K562 (cell line): Measurements from ENCODE around the gene PRSS53. TPM values are rescaled to one million over a fixed set of nuclear protein-coding genes. Genes with fewer than 3 reads are reported as not detected.

Source experiments
- ATAC-seq: fragments of 200-7000 bp; cut with Tn5 transposase; 3 replicates; pipeline ENCODE4 v1.9.1; 2020; ENCODE audit warnings: moderate library complexity
- BruUV-seq: library from RNA; stranded (reverse); fragments of 400-500 nt; replicated peaks from 2 replicates; lab custom pipeline; 2021; lab: Mats Ljungman, UMichigan
- CTCF ChIA-PET: fragments of 300-600 bp; formaldehyde crosslinking; extraction: SDS; loops from one replicate; lab custom pipeline; 2021; ENCODE audit warnings: low intra/inter-chr PET ratio; lab: Yijun Ruan, JAX
- POLR2A ChIA-PET: fragments of 300-600, 350-650 bp; sonication (Branson Sonifier 250); formaldehyde crosslinking; extraction: SDS; loops from one replicate; lab custom pipeline; 2021; ENCODE audit warnings: antibody characterized with exemption, inconsistent platforms; lab: Yijun Ruan, JAX
- DNase-seq, 4 experiments: peaks; one replicate each; pipeline versions ENCODE4 v3.0.0 to v3.0.0-alpha.2; 2011 to 2018; ENCODE audit warnings: low spot score in 3 of 4, mixed read lengths in 3 of 4; ENCODE audit errors: extremely low read depth in 1 of 4
- FAIRE-seq: peaks from 2 replicates; lab custom pipeline; 2011; peaks lifted over from hg19 to GRCh38; lab: Jason Lieb, UNC
- H2AFZ ChIP-seq: 2 replicates; pipeline ENCODE4 v1.6.0; 2011; ENCODE audit warnings: low read depth, low read length, control low read depth, inconsistent platforms
- H3K27ac ChIP-seq: fragments of 200-600 bp; 3 replicates; pipeline ENCODE4 v1.8.0; 2011; ENCODE audit warnings: low read depth, mild to moderate bottlenecking, control low read depth, inconsistent platforms, low read length, moderate library complexity, mixed read lengths; ENCODE audit errors: extremely low read depth
- H3K27me3 ChIP-seq, 2 experiments: fragments of 300-600 bp in 1 of 2; 2 replicates in 1 of 2; 3 replicates in 1 of 2; pipeline versions ENCODE4 v1.6.0 to v1.8.0; 2011; ENCODE audit warnings: inconsistent platforms in 2 of 2, low read length in 2 of 2, mild to moderate bottlenecking in 1 of 2, mixed read lengths in 1 of 2, moderate library complexity in 1 of 2; ENCODE audit not compliant: control insufficient read depth in 2 of 2, insufficient read depth in 2 of 2
- H3K36me3 ChIP-seq: fragments of 300-600 bp; 3 replicates; pipeline ENCODE4 v1.8.0; 2011; ENCODE audit warnings: mild to moderate bottlenecking, low read length, inconsistent platforms; ENCODE audit not compliant: control insufficient read depth, insufficient read depth
- H3K4me1 ChIP-seq, 2 experiments: fragments of 200-600 bp in 1 of 2; replicated peaks in 1 of 2; 2 replicates in 1 of 2; 3 replicates in 1 of 2; pipeline versions ENCODE4 v1.5.1 to v1.8.0; 2011; ENCODE audit warnings: inconsistent platforms in 2 of 2, low read length in 2 of 2, mild to moderate bottlenecking in 1 of 2, mixed read lengths in 1 of 2, moderate library complexity in 1 of 2; ENCODE audit not compliant: control insufficient read depth in 2 of 2, insufficient read depth in 2 of 2
- H3K4me2 ChIP-seq: 2 replicates; pipeline ENCODE4 v1.6.1; 2011; ENCODE audit warnings: low read length, control low read depth, inconsistent platforms, mixed read lengths; ENCODE audit not compliant: insufficient read depth
- H3K4me3 ChIP-seq: fragments of 200-600 bp; sonication (generic), shearing (Covaris generic); 2 replicates; pipeline ENCODE4 v1.5.1; 2016; ENCODE audit warnings: control low read depth, inconsistent platforms
- H3K79me2 ChIP-seq: fragments of 200-600 bp; 3 replicates; pipeline ENCODE4 v1.8.0; 2011; ENCODE audit warnings: low read length, inconsistent platforms; ENCODE audit not compliant: control insufficient read depth, insufficient read depth
- H3K9ac ChIP-seq, 2 experiments: 2 replicates each; pipeline versions ENCODE4 v1.6.0 to v1.6.1; 2011; ENCODE audit warnings: low read depth in 2 of 2, low read length in 2 of 2, control low read depth in 1 of 2, inconsistent platforms in 1 of 2, mild to moderate bottlenecking in 1 of 2, mixed read lengths in 1 of 2; ENCODE audit not compliant: insufficient read depth in 1 of 2
- H3K9me1 ChIP-seq: one replicate; pipeline ENCODE4 v1.6.0; 2011; ENCODE audit warnings: inconsistent platforms, mild to moderate bottlenecking, low read length, moderate library complexity; ENCODE audit not compliant: control insufficient read depth, insufficient read depth
- H3K9me3 ChIP-seq: replicated peaks from 2 replicates; pipeline ENCODE4 v1.5.1; 2011; ENCODE audit warnings: low read depth, low read length, inconsistent platforms; ENCODE audit not compliant: control insufficient read depth, insufficient read depth
- H4K20me1 ChIP-seq: replicated peaks from 2 replicates; pipeline ENCODE4 v1.6.1; 2011; ENCODE audit warnings: low read length, inconsistent platforms, mixed read lengths; ENCODE audit not compliant: control insufficient read depth, insufficient read depth
- POLR2G ChIP-seq: fragments of 200-400 bp; formaldehyde crosslinking; IDR thresholded peaks from 2 replicates; pipeline ENCODE4 v1.6.1; 2017; ENCODE audit warnings: low read depth, mild to moderate bottlenecking, antibody characterized with exemption, low read length, moderate library complexity
- RBFOX2 ChIP-seq: fragments of 200-400 bp; formaldehyde crosslinking; IDR thresholded peaks from 2 replicates; pipeline ENCODE4 v1.6.1; 2017; ENCODE audit warnings: low read depth, mild to moderate bottlenecking, low read length, moderate library complexity
- WGBS: fragments of 100-300 bp; shearing (Covaris generic); methylation state at CpG from one replicate; pipeline ENCODE4 v1.1.6; 2016; ENCODE audit warnings: low coverage, mixed read lengths; ENCODE audit not compliant: insufficient coverage; ENCODE audit errors: missing lambda C conversion rate; 5-methylcytosine and 5-hydroxymethylcytosine counted together
- in situ Hi-C: fragments of 300-500 bp; cut with MboI; formaldehyde crosslinking; loops from 4 replicates; pipeline ENCODE4 v1.15.0; 2018; ENCODE audit warnings: inconsistent platforms, mixed read lengths
- intact Hi-C: fragments of 100-400 bp; cut with micrococcal nuclease; formaldehyde crosslinking; loops from 2 replicates; pipeline ENCODE4 v1.14.2; 2022
- polyA plus RNA-seq, 8 experiments: library from polyadenylated mRNA; depleted of rRNA in 4 of 8; stranded (reverse) in 5 of 8; unstranded in 3 of 8; fragments of >200 nt; fragmentation: Nextera tagmentation in 2 of 8; fragmentation: Illumina TruSeq in 1 of 8; extraction: Ambion mirVana in 2 of 8; extraction: Trizol in 1 of 8; gene quantifications; 2 replicates each; pipeline versions ENCODE4 v1.2.1 to v1.2.3, GENCODE V29; 2011 to 2014; ENCODE audit warnings: inconsistent platforms in 1 of 8, missing spikeins in 1 of 8
- total RNA-seq, 7 experiments: library from RNA; depleted of rRNA in 6 of 7; stranded (reverse); fragments of >200 nt in 6 of 7; fragmentation: Illumina TruSeq in 2 of 7; extraction: Trizol in 2 of 7; gene quantifications; 2 replicates each; pipeline versions ENCODE4 v1.2.1 to v1.2.3, GENCODE V29; 2011 to 2021; ENCODE audit warnings: low replicate concordance in 1 of 7
- TF ChIP-seq, protein P1 (sequence below): fragments of 250-450 bp; sonication (Bioruptor Pico); IDR thresholded peaks from 2 replicates; pipeline ENCODE4 v1.8.0; 2021; ENCODE audit warnings: moderate library complexity, mild to moderate bottlenecking, inconsistent platforms

Gene PRSS53
- total and polyA plus RNA-seq, 9 of the 15 experiments (the other 6 are each of a cell fraction or from before 2014, with no cell fraction given): 0.40 to 1.9 (median 0.78) TPM; not detected in 2

DNA sequence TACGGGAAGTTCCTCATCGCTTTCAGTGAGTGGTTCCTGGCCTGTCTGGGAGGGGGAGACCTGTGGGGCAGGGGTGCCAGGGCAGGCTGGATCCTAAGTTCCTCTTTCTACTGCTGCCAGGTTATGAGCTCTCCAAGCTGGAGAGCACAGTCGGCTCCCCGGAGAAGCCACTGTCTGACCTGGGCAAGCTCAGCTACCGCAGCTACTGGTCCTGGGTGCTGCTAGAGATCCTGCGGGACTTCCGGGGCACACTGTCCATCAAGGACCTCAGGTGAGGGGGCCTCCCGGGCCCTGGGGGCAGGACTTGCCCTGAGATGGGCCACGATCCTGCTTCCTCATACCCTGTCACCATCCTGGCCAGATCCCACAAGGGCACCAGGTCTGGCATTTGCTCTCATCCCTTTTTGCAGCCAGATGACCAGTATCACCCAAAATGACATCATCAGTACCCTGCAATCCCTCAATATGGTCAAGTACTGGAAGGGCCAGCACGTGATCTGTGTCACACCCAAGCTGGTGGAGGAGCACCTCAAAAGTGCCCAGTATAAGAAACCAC, 41.7 kb upstream of the PRSS53 start:
- no peaks in the 10 kb centered on the region for H3K9me3 ChIP-seq
- TF ChIP-seq RBFOX2 (0 out of 2 replicates have a peak, but pooled peaks have one; percentile 14), POLR2G (0 out of 2 replicates have a peak, but pooled peaks have one; percentile 22)
- TF ChIP-seq, protein P1, sequence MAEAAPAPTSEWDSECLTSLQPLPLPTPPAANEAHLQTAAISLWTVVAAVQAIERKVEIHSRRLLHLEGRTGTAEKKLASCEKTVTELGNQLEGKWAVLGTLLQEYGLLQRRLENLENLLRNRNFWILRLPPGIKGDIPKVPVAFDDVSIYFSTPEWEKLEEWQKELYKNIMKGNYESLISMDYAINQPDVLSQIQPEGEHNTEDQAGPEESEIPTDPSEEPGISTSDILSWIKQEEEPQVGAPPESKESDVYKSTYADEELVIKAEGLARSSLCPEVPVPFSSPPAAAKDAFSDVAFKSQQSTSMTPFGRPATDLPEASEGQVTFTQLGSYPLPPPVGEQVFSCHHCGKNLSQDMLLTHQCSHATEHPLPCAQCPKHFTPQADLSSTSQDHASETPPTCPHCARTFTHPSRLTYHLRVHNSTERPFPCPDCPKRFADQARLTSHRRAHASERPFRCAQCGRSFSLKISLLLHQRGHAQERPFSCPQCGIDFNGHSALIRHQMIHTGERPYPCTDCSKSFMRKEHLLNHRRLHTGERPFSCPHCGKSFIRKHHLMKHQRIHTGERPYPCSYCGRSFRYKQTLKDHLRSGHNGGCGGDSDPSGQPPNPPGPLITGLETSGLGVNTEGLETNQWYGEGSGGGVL (CRISPR knock-in tag): no peak
- TF ChIP-seq, all 486 proteins: peak for 2
- H4K20me1 ChIP-seq: no peaks in the 10 kb centered on the region
- no peaks in the 10 kb centered on the region for H3K79me2 ChIP-seq
- H3K9ac ChIP-seq: no peak overlapping the region
- H3K27me3 ChIP-seq: no peaks in the 10 kb centered on the region
- H3K4me1 ChIP-seq: peaks cover 41 to 84% of the 10 kb centered on the region in 2 experiments
- H2AFZ ChIP-seq: no peak overlapping the region
- in situ Hi-C loops: no loop called here
- H3K36me3 ChIP-seq: peaks cover 58% of the 10 kb centered on the region; the same call in 2 of the 3 replicates
- FAIRE-seq (no peak), DNase-seq (no peak), ATAC-seq (no peak)
- H3K4me2 ChIP-seq: no peak overlapping the region
- intact Hi-C loops: no loop called here
- no peak overlapping the region for H3K27ac ChIP-seq
- H3K4me3 ChIP-seq: no peak overlapping the region
- ChIA-PET POLR2A (interaction anchor here (0.6 to 1.9 kb wide), 4 partner anchors 11 to 52 kb away, joined by 3 to 5 read pairs (median 4); partner anchors contain the start of genes BCKDK and KAT8), CTCF (no interaction called here)
- WGBS: 98% methylated on average over 9 of the region's 10 CpGs
- no peaks in the 10 kb centered on the region for H3K9me1 ChIP-seq
- TSS peak; percentile 22 for BruUV-seq
